Activated effector memory CD4-positive, alpha-beta T cell treated with anti-CD3 and anti-CD28 coated beads, Interleukin-2, amount 50 U/mL, for 16 hours (primary cell): ENCODE measurements around the gene RFNG.

ENCODE experiments used
- DNase-seq: peaks from one replicate; pipeline ENCODE4 v3.0.0-alpha.2; 2020

Gene RFNG

DNA sequence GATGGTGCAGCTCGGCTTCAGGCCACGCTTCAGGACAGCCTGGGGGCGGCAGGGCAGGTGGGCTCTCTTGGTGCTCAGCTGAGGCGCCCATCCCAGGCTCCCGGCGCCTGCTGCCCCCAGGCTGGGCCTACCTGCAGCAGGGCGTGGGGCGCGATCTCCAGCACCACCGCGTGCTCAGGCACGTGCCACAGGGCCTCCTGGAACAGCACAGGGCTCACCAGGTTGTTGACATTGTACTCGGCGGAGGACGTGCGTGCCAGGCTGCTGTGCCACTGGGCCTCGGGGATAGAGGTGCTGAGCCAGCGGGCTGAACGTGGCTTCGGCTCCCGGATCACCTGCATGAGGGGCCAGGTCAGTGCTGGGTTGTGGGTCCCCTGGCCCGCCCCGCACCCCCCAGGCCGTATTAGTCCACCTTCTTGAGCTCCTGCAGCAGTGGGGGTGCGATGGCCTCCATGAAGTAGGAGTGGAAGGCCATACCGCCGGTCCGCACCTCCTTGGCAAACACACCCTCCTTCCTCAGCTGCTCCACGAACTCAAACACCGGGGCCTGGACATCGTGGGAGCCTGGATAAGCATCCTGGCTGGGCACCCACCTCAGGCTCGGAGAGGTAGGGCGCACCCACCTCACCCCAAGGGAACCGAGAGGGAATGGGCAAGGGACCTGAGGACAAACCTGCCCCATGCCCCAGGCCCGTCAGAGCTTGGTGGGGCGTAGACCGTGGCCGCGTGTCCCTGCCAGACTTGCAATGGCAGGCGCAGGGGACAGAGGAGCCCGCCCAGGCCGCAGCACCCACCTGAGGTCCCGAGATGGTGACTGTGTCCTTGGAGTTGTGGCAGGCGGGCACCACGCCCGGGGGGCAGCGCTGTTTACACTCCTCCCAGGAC lies 37.5 kb upstream of the RFNG start:
- no peak for DNase-seq

DNA sequence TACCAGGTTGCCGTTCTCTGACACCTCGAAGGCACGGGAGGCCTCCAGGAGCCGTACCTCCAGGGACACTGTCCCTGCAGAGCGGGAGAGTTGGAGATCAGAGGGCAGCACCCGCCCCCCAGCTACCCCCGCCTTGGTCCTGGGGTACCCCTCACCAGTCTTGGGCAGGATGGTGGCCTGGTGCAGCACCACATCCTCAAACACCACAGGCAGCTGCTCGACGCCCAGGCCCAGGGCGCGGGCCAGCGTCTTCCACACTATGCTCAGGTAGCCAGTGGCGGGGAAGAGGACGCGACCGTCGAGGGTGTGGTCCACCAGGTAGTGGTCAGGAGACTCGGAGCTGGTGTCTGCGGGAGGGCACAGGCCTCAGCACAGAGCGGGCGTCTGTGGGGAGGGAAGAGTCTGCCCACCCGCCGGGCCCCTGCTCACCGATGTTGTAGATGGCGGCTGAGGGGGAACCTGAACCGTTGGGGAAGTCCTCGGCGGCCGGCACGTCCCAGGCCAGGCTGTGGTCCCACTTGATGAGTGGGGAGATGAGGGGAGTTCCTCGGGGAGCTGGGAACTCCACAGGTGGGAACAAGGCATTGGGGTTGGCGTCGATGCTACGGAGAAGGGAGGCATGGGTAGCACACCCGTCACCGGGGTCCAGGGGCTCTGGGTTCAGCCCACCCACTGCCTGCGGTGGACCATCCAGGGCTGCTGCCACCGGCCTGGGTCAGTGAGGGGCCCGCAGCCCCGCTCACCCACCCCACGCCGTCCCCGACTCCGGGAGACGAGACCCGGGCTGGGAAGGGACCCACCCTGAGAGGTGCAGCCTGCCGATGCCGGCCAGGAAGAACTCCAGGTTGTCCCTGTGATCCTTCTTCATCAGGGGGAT lies 36.6 kb upstream of the RFNG start:
- DNase-seq, result no peak

DNA sequence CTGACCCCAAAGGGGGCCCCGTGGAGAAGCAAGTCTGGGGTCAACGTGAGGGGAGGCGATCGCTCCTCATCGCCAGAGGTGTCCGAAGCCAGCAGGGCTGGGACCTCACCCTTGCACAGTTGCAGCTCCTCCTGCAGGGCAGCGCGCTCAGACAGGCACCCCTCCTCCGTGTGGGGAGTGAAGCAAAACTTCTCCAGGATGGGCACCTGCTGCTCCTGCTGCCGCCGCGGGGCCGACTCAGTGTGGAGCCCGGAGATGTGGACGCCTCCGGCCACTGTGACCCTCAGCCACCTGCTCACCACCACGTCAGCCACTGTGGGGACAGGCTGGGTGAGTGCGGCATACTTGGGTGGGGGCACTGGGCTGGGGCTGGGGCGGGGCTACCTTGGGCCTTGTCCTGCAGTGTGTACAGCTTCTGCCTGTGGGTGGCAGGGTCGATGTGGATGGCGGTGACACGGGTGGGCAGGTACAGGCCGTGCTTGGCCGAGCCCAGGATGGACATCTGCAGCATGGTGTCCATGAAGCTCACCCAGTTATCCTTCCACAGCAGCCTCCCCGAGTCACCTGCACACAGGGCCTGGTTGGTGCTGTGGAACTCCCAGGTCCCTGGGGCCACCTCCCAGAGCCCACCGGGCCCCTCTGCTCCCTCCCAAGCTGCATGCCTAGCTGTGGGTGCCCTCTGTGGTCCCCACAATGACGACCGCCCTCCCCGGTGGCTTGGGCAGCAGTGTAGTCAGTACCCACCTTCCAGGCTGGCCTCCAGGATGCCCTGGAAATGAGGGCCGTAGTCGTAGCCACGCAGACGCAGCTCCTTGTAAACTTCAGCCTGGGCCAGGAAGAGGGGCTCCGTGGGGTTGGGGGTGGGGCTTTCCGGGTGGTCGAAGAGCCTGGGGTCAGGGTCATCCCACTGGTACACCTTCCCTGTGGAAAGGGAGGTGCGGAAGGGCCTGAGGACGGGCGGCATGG lies 35.6 kb upstream of the RFNG start:
- no peak for DNase-seq

DNA sequence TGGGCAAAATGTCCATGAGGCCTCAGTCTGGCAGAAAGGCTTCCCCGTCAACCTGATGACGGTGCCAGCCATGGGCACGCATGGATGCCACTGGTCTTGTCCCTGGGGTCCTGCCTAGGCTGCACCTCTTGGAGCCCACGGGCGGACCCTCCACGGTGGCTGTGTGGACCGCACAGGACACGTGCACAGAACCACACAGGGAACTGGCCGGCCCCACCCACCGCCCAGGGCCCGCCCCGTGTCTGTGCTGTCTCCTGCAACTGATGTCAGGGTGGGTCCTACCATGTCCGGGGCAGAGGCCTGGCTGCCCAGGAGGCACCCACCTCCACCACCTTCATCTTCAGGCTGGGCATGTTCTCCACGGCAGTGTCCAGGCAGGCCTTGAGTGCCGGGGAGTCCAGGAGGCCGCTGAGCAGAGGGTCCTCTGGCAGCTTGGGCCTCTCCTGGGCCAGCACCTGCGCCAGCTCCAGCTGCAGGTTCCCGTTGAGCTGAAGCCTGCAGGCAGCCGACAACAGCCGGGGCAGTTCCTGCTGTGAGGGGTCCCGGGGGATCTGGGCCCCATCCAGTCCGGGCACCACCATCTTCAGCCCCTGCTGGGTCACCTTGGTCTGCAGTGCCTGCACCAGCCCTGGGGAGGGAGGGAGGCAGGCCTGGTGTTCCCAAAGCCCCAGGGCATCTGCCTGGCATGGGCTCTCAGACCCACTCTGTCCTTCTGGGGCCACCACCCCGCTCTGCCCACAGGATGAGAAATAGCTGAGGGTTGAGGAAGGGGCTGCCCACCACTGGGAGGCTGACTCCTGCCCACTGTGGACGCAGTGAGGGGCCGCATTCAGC lies 34.5 kb upstream of the RFNG start:
- no peak for DNase-seq

DNA sequence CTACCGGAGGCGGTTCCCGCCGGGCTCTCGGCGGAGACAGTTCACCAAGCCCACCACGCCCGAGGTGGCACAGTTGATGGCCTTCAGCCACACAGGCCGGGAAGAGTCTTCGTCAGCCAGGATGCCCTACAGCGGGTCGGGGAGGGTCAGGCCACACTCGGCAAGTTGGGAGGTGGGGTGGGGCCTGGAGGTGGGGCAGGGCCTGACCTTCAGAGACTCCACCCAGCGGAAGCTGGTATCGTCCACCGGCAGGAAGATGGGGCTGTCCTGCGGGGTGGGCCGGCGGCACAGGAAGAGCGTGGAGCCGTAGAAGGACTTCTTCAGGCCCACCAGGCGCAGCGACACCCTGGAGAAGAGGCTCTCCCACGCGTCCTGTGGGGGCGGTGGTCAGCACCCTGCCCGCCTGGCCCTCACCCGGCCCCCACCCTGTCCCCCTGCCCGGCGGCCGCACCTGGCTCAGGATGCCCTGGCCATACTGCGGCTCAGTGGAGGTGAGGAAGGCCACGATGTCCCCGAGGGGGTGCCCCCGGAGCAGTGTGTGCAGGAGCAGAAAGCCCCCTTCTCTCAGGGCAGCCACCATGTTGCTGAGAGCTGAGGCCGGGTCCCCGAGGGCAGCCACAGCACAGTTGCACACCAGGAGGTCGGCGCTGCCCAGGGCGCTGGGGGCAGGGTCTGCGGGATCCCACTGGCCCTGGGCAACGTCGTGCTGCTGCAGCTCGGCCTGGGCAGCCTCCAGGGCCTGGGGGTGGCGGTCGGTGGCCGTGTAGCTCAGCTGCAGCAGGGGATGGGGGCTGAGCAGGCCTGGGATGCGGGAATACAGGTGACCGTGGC lies 33.6 kb upstream of the RFNG start:
- DNase-seq, result no peak

DNA sequence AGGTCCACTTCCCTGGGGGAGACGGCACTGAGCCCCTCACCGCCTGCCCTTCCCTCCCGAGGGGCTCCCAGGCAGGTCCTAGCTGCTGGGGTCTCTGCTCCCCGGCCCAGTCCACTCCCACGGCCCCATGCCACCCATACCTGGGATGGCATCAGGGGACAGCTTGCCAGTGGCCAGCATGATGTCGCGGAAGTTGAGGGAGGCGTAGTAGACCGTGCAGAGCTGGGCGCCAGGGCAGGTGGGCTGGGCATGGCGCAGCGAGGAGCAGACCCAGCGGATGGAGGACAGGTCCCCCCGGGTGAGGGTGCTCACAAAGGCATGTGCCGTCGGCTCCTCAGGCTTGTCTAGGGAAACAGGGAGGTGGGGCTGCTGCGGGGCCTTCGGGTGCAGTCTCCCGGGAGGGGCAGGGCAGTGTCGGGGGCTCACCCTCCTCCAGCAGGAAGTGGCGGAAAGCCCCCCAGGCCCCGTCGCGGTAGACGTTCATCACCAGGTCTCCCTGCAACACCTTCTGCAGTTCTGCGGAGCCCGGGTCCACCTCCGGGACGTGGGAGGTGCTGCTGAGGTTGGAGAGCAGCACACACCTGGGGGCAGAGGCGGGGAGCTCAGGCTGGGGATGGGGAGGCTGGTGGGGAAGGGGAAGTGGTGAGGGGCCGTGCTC lies 32.9 kb upstream of the RFNG start:
- DNase-seq, result no peak

DNA sequence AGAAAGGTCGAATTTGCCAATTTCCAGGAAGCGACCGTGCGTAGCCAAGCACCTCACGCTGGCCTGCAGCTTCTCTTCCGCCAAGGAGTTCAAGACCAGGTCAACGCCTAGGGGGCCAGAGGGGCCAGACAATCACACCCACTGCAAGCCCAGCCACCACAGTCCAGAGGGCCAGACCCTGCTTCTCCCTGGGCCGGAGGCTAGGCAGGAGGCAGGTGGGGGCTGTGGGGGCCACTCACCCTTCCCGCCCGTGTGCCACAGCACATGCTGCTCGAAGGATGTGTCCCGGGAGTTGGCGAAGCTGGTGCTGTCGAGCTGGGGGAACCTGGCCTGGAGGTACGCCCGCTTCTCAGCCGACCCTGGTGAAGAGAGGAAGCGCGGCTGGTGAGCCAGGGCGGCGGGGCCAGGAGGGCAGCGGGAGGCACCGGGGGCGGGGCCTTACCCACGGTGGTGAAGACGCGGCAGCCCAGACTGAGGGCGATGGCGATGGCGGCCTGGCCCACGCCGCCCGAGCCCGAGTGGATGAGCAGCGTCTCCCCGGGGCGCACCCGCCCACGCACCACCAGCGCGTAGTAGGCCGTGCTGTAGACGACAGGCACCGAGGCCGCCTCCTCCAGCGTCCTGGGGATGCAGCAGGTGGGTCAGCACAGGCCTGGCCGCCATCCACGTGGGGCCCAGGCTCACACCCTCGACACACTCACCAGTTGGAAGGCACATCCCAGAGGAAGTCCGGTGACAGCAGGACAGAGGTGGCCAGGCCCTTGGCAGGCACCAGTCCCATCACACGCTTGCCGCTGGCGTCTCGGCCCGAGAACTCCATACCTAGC lies 32.1 kb upstream of the RFNG start:
- DNase-seq, result no peak

DNA sequence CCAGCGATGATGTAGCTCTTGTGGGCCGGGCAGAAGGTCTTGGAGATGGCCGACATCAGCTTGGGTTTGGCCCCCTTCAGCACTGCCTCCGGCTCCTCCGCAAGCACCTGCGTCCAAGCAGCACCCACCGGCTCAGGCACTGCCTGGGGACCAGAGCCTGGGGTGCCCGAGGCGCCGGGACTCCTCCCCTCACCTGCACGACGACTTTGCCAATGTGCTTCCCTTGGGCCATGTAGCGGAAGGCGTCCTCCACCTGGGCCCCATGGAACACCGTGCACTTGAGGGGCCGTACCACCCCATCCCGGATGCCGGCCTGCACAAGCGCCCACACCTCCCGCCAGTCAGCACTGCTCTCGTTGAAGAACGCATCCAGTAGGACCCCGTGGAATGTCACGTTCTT lies 31.4 kb upstream of the RFNG start:
- DNase-seq, result no peak

DNA sequence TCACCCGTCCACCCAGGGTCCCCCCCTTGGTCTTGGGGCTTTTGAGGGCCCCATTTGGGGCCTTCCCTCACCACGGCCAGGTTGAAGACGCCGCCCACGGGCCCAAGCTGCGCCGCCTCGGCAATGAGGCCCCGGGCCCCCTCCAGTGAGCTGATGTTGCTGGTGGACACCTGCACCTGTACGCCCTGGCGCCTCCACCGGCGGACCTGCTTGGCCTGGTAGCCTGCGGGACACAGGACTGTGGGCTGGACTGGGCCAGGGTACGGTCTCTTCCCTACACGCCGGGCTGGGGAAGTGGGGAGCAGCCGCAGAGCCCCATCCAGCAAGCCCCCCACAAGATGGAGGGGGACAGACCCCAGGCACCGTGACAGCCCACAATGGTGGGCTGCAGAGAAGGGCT lies 30.8 kb upstream of the RFNG start:
- no peak for DNase-seq

DNA sequence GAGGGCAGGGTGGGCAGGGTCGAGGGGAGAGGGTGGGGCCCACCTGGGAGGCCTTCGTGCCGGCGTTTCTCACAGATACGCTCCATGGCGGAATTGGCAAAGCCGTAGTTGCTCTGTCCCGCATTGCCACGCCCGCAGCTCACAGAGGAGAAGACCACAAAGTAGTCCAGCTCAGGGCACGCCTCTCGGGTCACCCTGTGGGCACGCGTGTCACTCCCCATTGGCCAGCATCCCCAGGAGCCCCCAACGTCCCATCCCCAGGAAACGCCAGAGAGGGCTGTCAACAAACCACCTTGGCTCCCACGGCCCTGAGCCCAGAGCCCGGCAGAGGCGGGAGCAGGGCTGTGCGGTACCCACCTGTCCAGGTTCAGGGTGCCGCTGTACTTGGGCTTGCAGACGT lies 30.4 kb upstream of the RFNG start:
- DNase-seq, result no peak

DNA sequence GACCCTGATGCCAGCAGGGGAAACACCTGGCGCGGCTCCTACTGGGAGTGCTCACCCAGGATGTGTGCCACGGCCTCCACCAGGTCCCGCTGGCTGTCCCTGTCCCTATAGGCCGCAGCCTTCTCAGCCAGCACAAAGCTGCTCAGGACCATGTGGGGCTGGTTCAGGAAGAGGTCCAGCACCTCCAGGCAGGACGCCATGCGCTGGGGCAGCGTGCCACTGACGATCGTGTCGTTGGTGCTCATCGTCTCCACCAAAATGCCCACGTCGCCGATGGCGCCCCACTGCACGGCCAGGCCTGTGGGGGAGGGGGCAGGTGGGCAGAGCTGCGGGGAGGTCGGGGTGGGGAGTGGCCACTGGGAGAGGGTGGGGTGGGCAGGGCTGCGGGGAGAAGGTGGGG lies 29.9 kb upstream of the RFNG start:
- DNase-seq, result no peak

DNA sequence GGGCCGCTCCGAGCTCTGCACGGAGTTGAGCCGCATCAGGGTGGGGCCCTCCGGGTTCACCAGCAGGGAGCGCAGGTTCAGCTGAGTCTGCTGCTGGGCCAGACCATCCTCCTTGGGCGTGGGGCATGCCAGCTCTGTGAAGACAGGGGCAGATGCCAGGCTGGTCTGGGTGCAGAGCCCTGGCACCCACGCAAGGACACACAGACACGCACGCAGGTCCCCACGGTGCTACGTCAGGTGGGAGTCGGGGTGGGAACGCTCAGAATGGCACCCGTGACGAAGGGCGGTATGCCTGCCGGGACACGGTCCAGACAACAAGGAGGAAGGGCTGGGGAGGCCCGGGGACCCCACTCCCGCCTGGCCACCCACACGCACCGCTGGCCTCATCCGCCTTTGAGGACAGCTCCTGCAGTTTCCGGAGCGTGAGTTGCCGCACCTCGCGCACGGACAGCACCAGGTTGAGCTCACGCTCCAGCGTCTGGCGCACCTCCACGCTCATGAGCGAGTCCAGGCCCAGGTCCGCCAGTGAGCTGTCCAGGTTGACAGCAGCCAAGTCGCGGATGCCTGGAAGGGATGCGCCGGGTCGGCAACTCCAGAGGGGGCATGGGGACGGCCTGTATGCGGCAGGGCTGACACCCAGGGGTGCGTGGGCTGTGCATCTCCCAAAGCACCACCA lies 29.3 kb upstream of the RFNG start:
- DNase-seq, result no peak

DNA sequence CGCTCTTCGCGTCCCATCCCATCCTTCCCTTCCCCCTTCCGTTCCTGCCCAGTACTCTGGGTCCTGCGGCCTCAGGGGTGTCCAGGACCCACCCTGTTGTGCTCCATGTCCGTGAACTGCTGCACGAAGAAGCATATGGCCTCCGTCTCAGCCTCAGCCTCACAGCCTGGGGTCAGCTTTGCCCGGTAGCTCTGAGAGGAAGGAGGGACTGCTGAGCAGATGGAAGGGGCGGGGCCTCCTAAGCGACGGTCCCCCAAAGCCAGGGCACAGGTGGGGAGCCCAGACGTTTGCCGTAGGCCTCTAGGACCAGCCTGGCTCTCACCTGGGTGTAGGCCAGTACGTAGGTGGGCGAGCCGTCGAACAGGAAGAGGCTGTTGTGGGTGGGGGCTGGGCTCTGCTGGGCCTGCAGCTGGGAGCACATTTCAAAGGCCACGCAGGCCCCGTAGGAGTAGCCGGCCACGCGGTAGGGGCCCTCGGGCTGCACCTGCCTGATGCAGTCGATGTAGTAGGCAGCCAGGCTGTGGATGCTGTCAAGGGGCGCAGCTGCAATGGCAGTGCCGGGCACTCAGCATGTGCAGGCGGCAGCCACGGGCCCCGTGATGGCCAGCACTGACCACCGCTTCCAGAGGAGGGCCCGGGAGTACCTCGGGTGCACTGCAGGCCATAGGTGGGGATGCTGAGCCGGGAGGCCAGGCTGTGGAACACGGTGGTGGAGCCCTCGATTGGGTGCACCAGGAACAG lies 28.6 kb upstream of the RFNG start:
- no peak for DNase-seq

DNA sequence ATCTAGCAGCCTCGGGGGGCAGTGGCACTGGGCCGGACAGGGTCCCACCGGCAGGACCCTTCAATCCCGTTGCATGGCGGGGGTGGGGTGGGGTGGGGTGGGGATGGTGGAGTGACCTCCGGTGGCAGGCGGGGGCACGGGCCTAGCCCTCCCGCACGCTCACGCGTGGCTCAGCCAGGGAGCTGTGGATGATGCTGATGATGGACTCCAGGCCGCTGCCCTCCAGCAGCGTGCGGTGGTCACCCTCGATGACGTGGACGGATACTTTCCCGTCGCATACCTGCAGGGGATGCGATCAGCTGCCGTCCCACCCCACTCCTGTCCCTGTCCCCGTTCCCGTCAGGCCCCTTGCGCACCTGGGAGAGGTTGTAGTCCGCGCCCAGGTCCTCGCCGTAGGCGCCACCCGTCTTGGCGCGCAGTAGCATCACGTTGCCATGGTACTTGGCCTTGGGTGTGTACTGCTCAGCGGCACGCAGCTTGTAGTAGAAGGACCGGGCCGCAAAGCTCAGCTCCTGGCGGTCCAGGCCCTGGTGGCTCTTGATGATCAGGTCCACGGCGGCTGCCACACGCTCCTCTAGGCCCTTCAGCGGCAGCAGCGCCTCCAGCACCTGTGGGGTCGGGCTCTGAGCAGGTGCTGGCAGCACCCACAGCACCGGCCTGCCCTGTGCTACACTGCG lies 27.5 kb upstream of the RFNG start:
- DNase-seq, result no peak

DNA sequence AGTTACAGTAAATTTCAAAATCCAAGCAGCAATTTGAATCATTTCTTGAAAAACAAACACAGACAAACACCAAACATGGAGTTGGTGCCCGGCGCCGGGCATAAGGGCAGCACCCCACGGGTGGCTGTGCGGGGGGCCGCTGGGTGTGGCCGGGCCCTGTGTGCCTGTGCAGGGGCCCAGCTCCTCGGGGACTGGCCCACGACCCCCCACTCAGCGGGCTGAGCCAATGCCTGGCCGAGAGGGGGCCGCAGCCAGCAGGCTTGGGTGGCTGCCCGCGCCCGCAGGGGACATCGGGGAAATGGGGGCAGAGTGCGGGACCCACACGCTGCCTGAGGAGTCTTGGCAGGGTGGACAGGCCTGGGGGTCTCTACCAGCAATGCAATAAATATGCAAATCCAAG lies 26.8 kb upstream of the RFNG start:
- DNase-seq, result no peak

DNA sequence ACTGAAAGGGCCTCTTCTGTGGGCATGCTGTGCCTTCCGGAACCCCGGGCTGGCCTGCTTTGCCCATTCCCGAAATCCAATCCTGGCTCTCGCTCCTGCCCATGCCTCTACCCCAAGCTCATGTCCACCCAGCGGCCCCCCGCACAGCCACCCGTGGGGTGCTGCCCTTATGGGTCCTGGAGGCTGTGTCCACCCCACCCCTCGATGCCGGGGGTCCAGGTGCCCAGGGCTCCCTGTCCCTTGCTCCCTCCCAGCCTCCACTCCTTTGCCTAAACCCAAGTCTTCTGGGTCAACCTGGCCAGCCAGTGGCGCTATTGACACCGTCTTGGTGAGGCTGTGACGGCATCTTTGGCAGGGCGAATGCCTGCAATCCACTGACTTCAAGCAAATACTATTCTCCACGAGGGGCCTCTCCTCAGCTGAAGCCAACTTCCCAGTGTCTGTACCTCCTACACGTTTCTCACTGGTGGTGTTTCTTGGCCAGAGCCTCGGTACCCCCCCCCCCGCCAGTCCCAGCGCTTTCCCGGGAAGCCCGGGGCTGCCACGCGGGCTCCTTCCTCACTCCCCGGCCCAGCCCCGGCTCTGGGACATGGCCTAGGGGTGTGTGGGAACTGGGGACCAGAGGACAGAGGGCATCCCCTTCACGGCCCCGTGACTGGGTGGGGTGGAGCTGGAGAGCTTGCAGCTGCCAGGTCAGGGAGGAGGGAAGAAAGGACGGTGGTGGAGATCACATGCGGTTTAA lies 26.2 kb upstream of the RFNG start:
- DNase-seq, result no peak
